Fibroblast of upper back skin (primary cell): ENCODE measurements around the gene CST1.
A peak's percentile ranks its signal among the peaks of the same experiment; 100 is the strongest.
"Not testable (repeated sequence)": the region's sequence is repeated elsewhere in the genome, so short reads cannot be mapped to it uniquely, and the experiment has no call there.

Experiments used
- DNase-seq: peaks from one replicate; pipeline ENCODE4 v3.0.0-alpha.2; 2013

The CST1 gene

GRCh38 chr20:23753589-23753988 lies 2.9 kb upstream of the CST1 start:
- DNase-seq = no peak

- no peak for DNase-seq
Measured at GRCh38 chr20:23753194-23753548, 2.4 kb upstream of the CST1 start.

GRCh38 chr20:23752481-23753193 lies 1.9 kb upstream of the CST1 start:
- DNase-seq = no peak

GRCh38 chr20:23752019-23752418 lies 1.3 kb upstream of the CST1 start:
- no peak for DNase-seq

- DNase-seq = no peak
Measured at GRCh38 chr20:23749746-23750145, 989 bp downstream of the CST1 start.

GRCh38 chr20:23748975-23749374 lies 1.8 kb downstream of the CST1 start:
- DNase-seq = not testable (repeated sequence)

GRCh38 chr20:23747551-23747950 lies 3.2 kb downstream of the CST1 start:
- DNase-seq = not testable (repeated sequence)

- not testable (repeated sequence) for DNase-seq
Measured at GRCh38 chr20:23747092-23747491, 3.6 kb downstream of the CST1 start.

GRCh38 chr20:23746321-23746720 lies 4.4 kb downstream of the CST1 start:
- DNase-seq = no peak

- no peak for DNase-seq
Measured at GRCh38 chr20:23745247-23745646, 5.5 kb downstream of the CST1 start.

GRCh38 chr20:23744817-23745216 lies 5.9 kb downstream of the CST1 start:
- DNase-seq = no peak

GRCh38 chr20:23735391-23735790 lies 15.3 kb downstream of the CST1 start:
- not testable (repeated sequence) for DNase-seq

GRCh38 chr20:23734949-23735348 lies 15.8 kb downstream of the CST1 start:
- not testable (repeated sequence) for DNase-seq

GRCh38 chr20:23734440-23734839 lies 16.3 kb downstream of the CST1 start:
- DNase-seq = not testable (repeated sequence)

GRCh38 chr20:23727016-23727415 lies 23.7 kb downstream of the CST1 start:
- no peak for DNase-seq

GRCh38 chr20:23725102-23725501 lies 25.6 kb downstream of the CST1 start:
- DNase-seq = no peak

- peak; percentile 6 for DNase-seq
Measured at GRCh38 chr20:23723659-23724307, 27.0 kb downstream of the CST1 start.

- not testable (repeated sequence) for DNase-seq
Measured at GRCh38 chr20:23722851-23723250, 27.9 kb downstream of the CST1 start.

- no peak for DNase-seq
Measured at GRCh38 chr20:23721962-23722361, 28.8 kb downstream of the CST1 start.

GRCh38 chr20:23719351-23719750 lies 31.4 kb downstream of the CST1 start:
- not testable (repeated sequence) for DNase-seq

- not testable (repeated sequence) for DNase-seq
Measured at GRCh38 chr20:23711778-23712177, 39.0 kb downstream of the CST1 start.

- DNase-seq = no peak
Measured at GRCh38 chr20:23710771-23711170, 40.0 kb downstream of the CST1 start.

- no peak for DNase-seq
Measured at GRCh38 chr20:23705895-23706294, 44.8 kb downstream of the CST1 start.

- DNase-seq = no peak
Measured at GRCh38 chr20:23702021-23702420, 48.7 kb downstream of the CST1 start.

GRCh38 chr20:23700931-23701330 lies 49.8 kb downstream of the CST1 start:
- no peak for DNase-seq
